ENCODE data around the gene SPART.
"Not testable (repeated sequence)": the region's sequence is repeated elsewhere in the genome, so short reads cannot be mapped to it uniquely, and the experiment has no call there.

SPART gene

GRCh38 chr13:36354842-36355623 lies 8.8 kb upstream of the SPART start:
- DNase-seq, result no peak

- no peak for DNase-seq
Observed at GRCh38 chr13:36353001-36353400, 6.8 kb upstream of the SPART start.

- no peak for DNase-seq
Observed at GRCh38 chr13:36352350-36352749, 6.2 kb upstream of the SPART start.

- no peak for DNase-seq
Observed at GRCh38 chr13:36347531-36348210, 1.5 kb upstream of the SPART start.

GRCh38 chr13:36345438-36346221 lies 564 bp downstream of the SPART start:
- DNase-seq, result peak; percentile 23 to 40

- no peak for DNase-seq
Observed at GRCh38 chr13:36344886-36345437, 1.2 kb downstream of the SPART start.

GRCh38 chr13:36344173-36344572 lies 2.0 kb downstream of the SPART start:
- no peak for DNase-seq

- no peak for DNase-seq
Observed at GRCh38 chr13:36343766-36344165, 2.4 kb downstream of the SPART start.

GRCh38 chr13:36342715-36343114 lies 3.5 kb downstream of the SPART start:
- DNase-seq, result no peak

GRCh38 chr13:36341718-36342117 lies 4.5 kb downstream of the SPART start:
- DNase-seq, result no peak

- DNase-seq, result no peak
Observed at GRCh38 chr13:36339600-36340155, 6.5 kb downstream of the SPART start.

GRCh38 chr13:36337938-36338641 lies 8.1 kb downstream of the SPART start:
- DNase-seq, result no peak

GRCh38 chr13:36332986-36333385 lies 13.2 kb downstream of the SPART start:
- DNase-seq, result no peak

GRCh38 chr13:36332255-36332654 lies 13.9 kb downstream of the SPART start:
- DNase-seq, result not testable (repeated sequence)

- no peak for DNase-seq
Observed at GRCh38 chr13:36331280-36331679, 14.9 kb downstream of the SPART start.

- no peak for DNase-seq
Observed at GRCh38 chr13:36329361-36329760, 16.8 kb downstream of the SPART start.

- DNase-seq, result no peak
Observed at GRCh38 chr13:36328821-36329220, 17.4 kb downstream of the SPART start.

GRCh38 chr13:36325912-36326311 lies 20.3 kb downstream of the SPART start:
- DNase-seq, result no peak

GRCh38 chr13:36324881-36325280 lies 21.3 kb downstream of the SPART start:
- not testable (repeated sequence) for DNase-seq

- DNase-seq, result no peak
Observed at GRCh38 chr13:36323951-36324566, 22.1 kb downstream of the SPART start.

GRCh38 chr13:36323408-36323807 lies 22.8 kb downstream of the SPART start:
- no peak for DNase-seq

- not testable (repeated sequence) for DNase-seq
Observed at GRCh38 chr13:36319793-36320192, 26.4 kb downstream of the SPART start.
